Upper lobe of left lung (tissue), 6 donors: ENCODE data around the gene CSNK1G2. TPM values are rescaled to one million over a fixed set of nuclear protein-coding genes. Genes with fewer than 3 reads are reported as not detected.

Source experiments
- ATAC-seq, 2 donors: fragments of 200-7000 bp; cut with Tn5 transposase; one replicate each; pipeline ENCODE4 v1.9.1; 2022; ENCODE audit warnings: mild to moderate bottlenecking in 2 of 2, moderate library complexity in 2 of 2; ENCODE audit not compliant: low FRiP score in 2 of 2
- DNase-seq, 2 donors: peaks; one replicate each; pipeline ENCODE4 v3.0.0-alpha.2; 2019 to 2020
- H3K27ac ChIP-seq, 4 donors: fragments of 200-600 bp; sonication (generic); one replicate each; pipeline ENCODE4 v1.5.1; 2016 to 2019
- H3K27me3 ChIP-seq, 4 donors: fragments of 200-600 bp; sonication (generic); one replicate each; pipeline ENCODE4 v1.5.1; 2017 to 2019
- H3K36me3 ChIP-seq, 4 donors: fragments of 200-600 bp; sonication (generic); one replicate each; pipeline ENCODE4 v1.5.1; 2016 to 2019
- H3K4me1 ChIP-seq, 4 donors: fragments of 200-600 bp; sonication (generic); one replicate each; pipeline ENCODE4 v1.5.1; 2018 to 2019
- H3K4me3 ChIP-seq, 4 donors: fragments of 200-600 bp; sonication (generic); one replicate each; pipeline ENCODE4 v1.5.1; 2017 to 2019; ENCODE audit warnings: mild to moderate bottlenecking in 2 of 4, moderate library complexity in 1 of 4
- H3K9me3 ChIP-seq, 4 donors: fragments of 200-600 bp; sonication (generic); one replicate each; pipeline ENCODE4 v1.5.1; 2018 to 2019
- CTCF ChIP-seq, 6 experiments: fragments of 450-650 bp in 4 of 6; fragments of 200-600 bp in 2 of 6; sonication (generic) in 2 of 6; IDR thresholded peaks; one replicate each; pipeline ENCODE4 v1.5.1; 2016 to 2019; ENCODE audit warnings: antibody characterized with exemption in 6 of 6
- EP300 ChIP-seq, 4 donors: sonication (generic); formaldehyde crosslinking; IDR thresholded peaks; one replicate each; pipeline ENCODE4 v1.5.1; 2017; ENCODE audit warnings: antibody characterized with exemption in 4 of 4, control low read depth in 2 of 4
- POLR2A ChIP-seq, 4 donors: fragments of 450-650 bp; IDR thresholded peaks; one replicate each; pipeline ENCODE4 v1.5.1; 2016 to 2017; ENCODE audit warnings: antibody characterized with exemption in 4 of 4, mild to moderate bottlenecking in 2 of 4
- POLR2AphosphoS5 ChIP-seq, 2 donors: sonication (generic); formaldehyde crosslinking; IDR thresholded peaks; one replicate each; pipeline ENCODE4 v1.5.1; 2017; ENCODE audit warnings: antibody characterized with exemption in 2 of 2
- WGBS, 2 donors: methylation state at CpG; one replicate each; pipeline ENCODE4 v1.1.5; 2017 to 2018; 5-methylcytosine and 5-hydroxymethylcytosine counted together
- total RNA-seq, 6 donors: library from RNA; depleted of rRNA in 4 of 6; stranded (reverse); fragments of >200 nt in 4 of 6; gene quantifications; one replicate each; pipeline versions ENCODE4 v1.1.0 to v1.2.1, GENCODE V29; 2016 to 2021
- donor health status: DM: no; HTN: no; CAD: no; lungs with moderate emphysema.
- donor health status: DM: no; HTN: yes; CAD: no; lungs with severe emphysema.

CSNK1G2 gene
- total RNA-seq, 6 donors from 2014 or later = 49.9 to 176 (median 75.4) TPM

GRCh38 chr19:1952635-1953034, 11.7 kb downstream of the CSNK1G2 start:
- WGBS, 2 donors = 86 to 89% methylated on average over 18 to 21 of the region's 21 CpGs
- no peak overlapping the region for H3K27ac ChIP-seq
- ATAC-seq = no peak

GRCh38 chr19:1953037-1953436, 12.1 kb downstream of the CSNK1G2 start:
- no peak overlapping the region for H3K4me3 ChIP-seq
- H3K27me3 ChIP-seq = no peaks in the 10 kb centered on the region
- DNase-seq = no peak
- no peaks in the 10 kb centered on the region for H3K9me3 ChIP-seq
- peaks cover 0 to 42% (median 16%) of the 10 kb centered on the region in 4 donors for H3K36me3 ChIP-seq
- WGBS, 2 donors = 86 to 94% methylated on average over 8 to 17 of the region's 19 CpGs
- H3K4me1 ChIP-seq = peaks cover 0 to 6% (median 2%) of the 10 kb centered on the region in 4 donors
- H3K27ac ChIP-seq = no peak overlapping the region
- no peak for ATAC-seq
- TF ChIP-seq EP300 (IDR thresholded peaks at IDR 0.05) (no peak), POLR2A (IDR thresholded peaks at IDR 0.05) (no peak), POLR2AphosphoS5 (IDR thresholded peaks at IDR 0.05) (no peak), CTCF (IDR thresholded peaks at IDR 0.05) (no peak)

More at GRCh38 chr19:1952635-1953034, 11.7 kb downstream of the CSNK1G2 start:
- DNase-seq = peak in 1 of 2 donors; percentile 65
- Histone ChIP-seq H3K4me1 (peaks cover 0 to 9% (median 3%) of the 10 kb centered on the region in 4 donors), H3K9me3 (no peaks in the 10 kb centered on the region), H3K27me3 (no peaks in the 10 kb centered on the region), H3K4me3 (no peak overlapping the region), H3K36me3 (peaks cover 0 to 42% (median 16%) of the 10 kb centered on the region in 4 donors)
- no peak for TF ChIP-seq POLR2A (IDR thresholded peaks at IDR 0.05)
- TF ChIP-seq EP300 (IDR thresholded peaks at IDR 0.05) = no peak
- TF ChIP-seq POLR2AphosphoS5 (IDR thresholded peaks at IDR 0.05) = no peak
- no peak for TF ChIP-seq CTCF (IDR thresholded peaks at IDR 0.05)

- Histone ChIP-seq H3K27me3 (no peaks in the 10 kb centered on the region), H3K9me3 (no peaks in the 10 kb centered on the region), H3K4me1 (peaks cover 0 to 5% (median 2%) of the 10 kb centered on the region in 4 donors), H3K27ac (no peak overlapping the region), H3K36me3 (peaks cover 0 to 42% (median 16%) of the 10 kb centered on the region in 4 donors), H3K4me3 (no peak overlapping the region)
- DNase-seq = peak in 1 of 2 donors; percentile 70
- 90 to 95% methylated on average over 19 to 21 of the region's 32 CpGs for WGBS, 2 donors
- no peak for ATAC-seq
- no peak for TF ChIP-seq POLR2A (IDR thresholded peaks at IDR 0.05)
- no peak for TF ChIP-seq CTCF (IDR thresholded peaks at IDR 0.05)
- no peak for TF ChIP-seq EP300 (IDR thresholded peaks at IDR 0.05)
- no peak for TF ChIP-seq POLR2AphosphoS5 (IDR thresholded peaks at IDR 0.05)
Measured at GRCh38 chr19:1953441-1954094, 12.6 kb downstream of the CSNK1G2 start.

- 96% methylated on average over 10 to 15 of the region's 15 CpGs for WGBS, 2 donors
- no peaks in the 10 kb centered on the region for H3K9me3 ChIP-seq
- peaks cover 0 to 5% (median 0%) of the 10 kb centered on the region in 4 donors for H3K4me1 ChIP-seq
- DNase-seq (peak in 1 of 2 donors; percentile 62), ATAC-seq (no peak)
- H3K4me3 ChIP-seq = no peak overlapping the region
- TF ChIP-seq POLR2AphosphoS5 (IDR thresholded peaks at IDR 0.05) (no peak), POLR2A (IDR thresholded peaks at IDR 0.05) (no peak), EP300 (IDR thresholded peaks at IDR 0.05) (no peak), CTCF (IDR thresholded peaks at IDR 0.05) (no peak)
- peaks cover 0 to 42% (median 16%) of the 10 kb centered on the region in 4 donors for H3K36me3 ChIP-seq
- no peak overlapping the region for H3K27ac ChIP-seq
- no peaks in the 10 kb centered on the region for H3K27me3 ChIP-seq
Measured at GRCh38 chr19:1954532-1954933, 13.6 kb downstream of the CSNK1G2 start.
